Measurements from ENCODE around the gene MEI4.
A peak's percentile ranks its signal among the peaks of the same experiment; 100 is the strongest.
"Not testable (repeated sequence)": the region's sequence is repeated elsewhere in the genome, so short reads cannot be mapped to it uniquely, and the experiment has no call there.

The MEI4 gene

DNA sequence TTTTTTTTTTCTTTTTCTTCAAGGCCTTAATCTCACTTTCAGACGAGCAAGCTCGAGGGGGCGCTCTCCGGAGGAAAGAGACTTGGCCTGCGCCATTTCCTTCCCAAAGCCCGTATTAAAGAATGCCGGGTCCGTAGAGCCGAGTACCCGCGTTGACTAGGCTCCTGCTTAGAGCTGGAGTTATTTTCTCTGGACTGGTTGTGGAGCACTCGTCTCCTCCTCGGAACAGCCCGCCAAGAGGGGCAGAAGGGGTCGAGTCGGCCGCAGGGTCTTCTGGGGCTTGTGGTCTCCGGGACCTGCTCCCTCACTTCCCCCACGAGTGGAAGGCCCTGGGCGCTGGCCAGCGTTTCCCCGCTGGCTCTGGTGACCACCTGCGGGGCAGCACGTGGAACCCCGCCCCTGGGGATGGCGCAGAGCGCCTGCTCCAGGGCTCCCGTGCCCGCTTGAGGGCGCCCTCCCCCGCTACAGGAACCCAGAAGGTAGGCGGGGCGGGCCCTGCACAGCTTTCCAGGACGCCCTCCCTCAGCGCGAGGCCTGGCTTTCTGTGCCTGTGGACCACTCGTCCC is 2.7 kb upstream of the MEI4 start:
- DNase-seq (ENCODE audit: low read depth), result peak; percentile 8
- peak overlapping the region; percentile 4; the same call in 1 of the 2 replicates for H3K4me3 ChIP-seq (ENCODE audit: low read depth, low read length)
- TF ChIP-seq, protein P1, sequence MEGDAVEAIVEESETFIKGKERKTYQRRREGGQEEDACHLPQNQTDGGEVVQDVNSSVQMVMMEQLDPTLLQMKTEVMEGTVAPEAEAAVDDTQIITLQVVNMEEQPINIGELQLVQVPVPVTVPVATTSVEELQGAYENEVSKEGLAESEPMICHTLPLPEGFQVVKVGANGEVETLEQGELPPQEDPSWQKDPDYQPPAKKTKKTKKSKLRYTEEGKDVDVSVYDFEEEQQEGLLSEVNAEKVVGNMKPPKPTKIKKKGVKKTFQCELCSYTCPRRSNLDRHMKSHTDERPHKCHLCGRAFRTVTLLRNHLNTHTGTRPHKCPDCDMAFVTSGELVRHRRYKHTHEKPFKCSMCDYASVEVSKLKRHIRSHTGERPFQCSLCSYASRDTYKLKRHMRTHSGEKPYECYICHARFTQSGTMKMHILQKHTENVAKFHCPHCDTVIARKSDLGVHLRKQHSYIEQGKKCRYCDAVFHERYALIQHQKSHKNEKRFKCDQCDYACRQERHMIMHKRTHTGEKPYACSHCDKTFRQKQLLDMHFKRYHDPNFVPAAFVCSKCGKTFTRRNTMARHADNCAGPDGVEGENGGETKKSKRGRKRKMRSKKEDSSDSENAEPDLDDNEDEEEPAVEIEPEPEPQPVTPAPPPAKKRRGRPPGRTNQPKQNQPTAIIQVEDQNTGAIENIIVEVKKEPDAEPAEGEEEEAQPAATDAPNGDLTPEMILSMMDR (IDR thresholded peaks at IDR 0.05; ENCODE audit: insufficient read depth, low read depth, low read length, missing control alignments), result peak; percentile 32

DNA sequence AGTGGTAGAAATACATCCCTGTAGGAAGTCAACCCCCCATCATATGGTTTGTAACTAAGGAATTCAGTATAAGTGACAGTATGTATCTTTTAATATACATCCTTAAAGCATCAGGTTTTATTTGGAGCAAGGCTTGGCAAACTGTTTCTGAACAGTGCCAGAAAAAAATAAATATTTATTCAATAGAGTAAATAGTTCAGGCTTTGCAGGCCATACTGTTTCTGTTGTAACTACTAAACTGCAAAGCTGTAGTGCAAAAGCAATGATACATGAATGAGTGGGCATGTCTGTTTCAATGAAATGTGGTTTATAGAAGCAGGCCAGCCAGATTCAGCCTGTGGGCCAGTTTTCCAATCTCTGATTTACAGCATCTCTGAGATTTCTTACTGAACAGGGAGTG is 977 bp downstream of the MEI4 start:
- TF ChIP-seq, protein P1 (IDR thresholded peaks at IDR 0.05; ENCODE audit: insufficient read depth, low read depth, low read length, missing control alignments), result no peak
- DNase-seq (ENCODE audit: low read depth), result no peak
- H3K4me3 ChIP-seq (ENCODE audit: low read depth, low read length), result no peak overlapping the region

DNA sequence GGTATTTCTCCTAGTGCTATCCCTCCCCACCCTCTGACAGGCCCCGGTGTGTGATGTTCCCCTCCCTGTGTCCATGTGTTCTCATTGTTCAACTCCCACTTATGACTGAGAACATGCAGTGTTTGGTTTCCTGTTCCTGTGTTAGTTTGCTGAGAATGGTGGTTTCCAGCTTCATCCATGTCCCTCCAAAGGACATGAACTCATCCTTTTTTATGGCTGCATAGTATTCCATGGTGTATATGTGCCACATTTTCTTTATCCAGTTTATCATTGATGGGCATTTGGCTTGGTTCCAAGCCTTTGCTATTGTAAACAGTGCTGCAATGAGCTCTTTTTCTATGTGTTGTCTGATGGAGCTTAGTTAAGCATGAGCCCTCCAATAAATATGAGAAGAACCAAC is 2.2 kb downstream of the MEI4 start:
- not testable (repeated sequence) for H3K4me3 ChIP-seq (ENCODE audit: low read depth, low read length); DNase-seq (ENCODE audit: low read depth)

DNA sequence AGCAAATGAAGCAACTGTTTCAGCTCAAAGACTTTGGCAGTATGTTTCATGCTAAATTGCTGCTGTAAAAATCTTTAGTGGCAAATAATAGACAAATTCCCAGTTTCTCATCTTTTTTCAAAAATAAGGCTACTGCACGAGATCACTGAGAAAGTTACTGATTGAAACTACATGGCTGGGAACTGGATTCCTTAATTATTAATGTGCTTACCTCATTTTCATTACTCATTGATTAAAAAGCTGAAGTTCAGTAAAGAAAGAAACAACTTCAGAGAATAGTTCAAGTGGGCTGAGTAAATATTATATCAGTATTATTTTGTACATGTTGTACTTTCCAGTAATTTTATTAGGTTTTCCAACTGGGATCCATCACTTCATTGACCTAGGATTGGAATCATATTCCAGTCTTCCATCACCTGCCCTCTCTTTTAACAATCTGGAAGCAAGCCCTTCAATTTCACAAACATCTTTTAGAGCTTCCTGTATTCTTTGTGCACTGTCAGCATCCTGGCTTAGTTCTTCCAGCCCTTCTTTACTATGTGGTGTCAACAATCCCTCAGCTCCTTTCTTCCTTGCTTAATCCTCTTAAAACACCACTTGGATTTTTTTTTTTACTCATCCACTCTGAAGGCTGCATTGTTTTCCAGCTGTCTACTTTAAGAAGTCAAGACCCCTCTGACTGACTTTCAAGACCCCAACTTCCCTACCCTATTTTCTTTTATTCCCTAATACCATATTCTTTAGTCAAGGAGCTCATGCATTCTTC is 4.3 kb downstream of the MEI4 start:
- H3K4me3 ChIP-seq (ENCODE audit: low read depth, low read length), result no peak overlapping the region
- TF ChIP-seq, protein P1 (IDR thresholded peaks at IDR 0.05; ENCODE audit: insufficient read depth, low read depth, low read length, missing control alignments), result no peak
- DNase-seq (ENCODE audit: low read depth), result no peak

DNA sequence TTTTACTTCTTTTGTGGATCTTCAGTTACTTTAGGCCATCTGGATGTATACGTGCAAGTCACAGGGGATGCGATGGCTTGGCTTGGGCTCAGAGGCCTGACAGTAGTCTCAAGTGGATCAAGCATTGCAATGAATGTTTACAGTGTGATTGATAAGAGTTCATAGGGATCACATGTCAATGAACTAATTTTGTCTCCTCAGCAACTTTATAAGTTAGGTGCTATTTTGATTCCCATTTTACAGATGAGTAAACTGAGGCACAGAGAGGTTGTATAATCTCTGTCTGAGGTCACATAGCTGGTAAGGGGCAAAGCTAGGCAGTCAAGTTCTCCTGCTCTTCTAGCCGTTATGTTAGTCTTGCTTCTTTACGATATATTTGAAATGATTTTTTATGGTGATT is 13.5 kb downstream of the MEI4 start:
- TF ChIP-seq, protein P1 (IDR thresholded peaks at IDR 0.05; ENCODE audit: insufficient read depth, low read depth, low read length, missing control alignments), result no peak
- no peak for DNase-seq (ENCODE audit: low read depth)
- H3K4me3 ChIP-seq (ENCODE audit: low read depth, low read length), result no peak overlapping the region

DNA sequence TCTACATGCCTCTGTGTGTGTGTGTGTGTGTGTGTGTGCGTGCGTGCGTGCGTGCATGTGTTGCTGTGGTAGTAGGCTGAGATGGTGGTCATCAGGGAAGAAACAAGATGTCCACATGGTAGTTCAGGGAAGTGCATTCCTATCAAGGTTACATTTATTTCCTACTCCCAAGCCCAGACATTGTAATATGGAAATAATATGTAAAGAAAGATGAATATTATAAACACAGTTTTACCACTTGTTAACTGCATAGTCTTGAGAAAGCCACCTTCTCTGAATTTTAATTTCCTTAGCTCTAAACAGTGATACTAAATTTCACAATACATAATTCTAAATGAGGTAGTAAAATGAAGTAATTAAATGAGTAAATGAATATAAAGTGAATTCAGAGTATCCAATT is 14.0 kb downstream of the MEI4 start:
- TF ChIP-seq, protein P1 (IDR thresholded peaks at IDR 0.05; ENCODE audit: insufficient read depth, low read depth, low read length, missing control alignments), result no peak
- DNase-seq (ENCODE audit: low read depth), result no peak
- no peak overlapping the region for H3K4me3 ChIP-seq (ENCODE audit: low read depth, low read length)

DNA sequence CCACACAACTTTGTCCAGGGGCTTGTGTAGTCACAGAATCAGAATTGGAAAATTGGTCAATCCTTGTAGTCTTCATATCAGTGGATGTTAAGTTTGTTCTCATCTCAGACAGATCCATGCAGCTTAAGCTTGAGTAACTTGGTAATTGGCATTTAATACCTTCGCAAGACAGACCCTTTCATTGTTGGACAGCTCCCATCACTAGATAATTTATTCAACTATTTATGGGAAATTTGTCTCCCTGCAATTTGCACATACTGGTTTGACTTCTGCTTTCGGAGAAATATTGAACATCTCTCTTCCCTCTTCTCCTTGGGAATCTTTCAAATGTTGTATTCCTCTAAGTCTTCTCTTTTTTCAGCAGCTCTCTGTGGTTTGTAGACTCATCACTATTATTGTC is 17.1 kb downstream of the MEI4 start:
- DNase-seq (ENCODE audit: low read depth), result no peak
- TF ChIP-seq, protein P1 (IDR thresholded peaks at IDR 0.05; ENCODE audit: insufficient read depth, low read depth, low read length, missing control alignments), result no peak
- no peak overlapping the region for H3K4me3 ChIP-seq (ENCODE audit: low read depth, low read length)

All from GM12865 (cell line).